GM18505 (cell line): Measurements from ENCODE around the gene CFAP97.
"Not testable (repeated sequence)": the region's sequence is repeated elsewhere in the genome, so short reads cannot be mapped to it uniquely, and the experiment has no call there.

Experiments used
- ATAC-seq: cut with Tn5 transposase; IDR thresholded peaks from one replicate; pipeline ENCODE4 v1.9.1; 2021; ENCODE audit not compliant: unreplicated experiment
- POLR2A ChIP-seq: IDR thresholded peaks from 4 replicates; pipeline ENCODE4 v1.6.1; 2011; ENCODE audit warnings: borderline replicate concordance; ENCODE audit not compliant: insufficient read depth, insufficient read length; ENCODE audit errors: extremely low read depth

The CFAP97 gene

GRCh38 chr4:185137233-185137925, 66.4 kb downstream of the CFAP97 start:
- ATAC-seq = no peak
- TF ChIP-seq POLR2A = no peak

GRCh38 chr4:185134307-185134869, 69.4 kb downstream of the CFAP97 start:
- TF ChIP-seq POLR2A = no peak
- peak; percentile 52 for ATAC-seq

- peak; percentile 55 for ATAC-seq
- no peak for TF ChIP-seq POLR2A
These were observed 75.3 kb downstream of the CFAP97 start for GRCh38 chr4:185128272-185129119.

- ATAC-seq = no peak
- no peak for TF ChIP-seq POLR2A
These were observed 76.5 kb downstream of the CFAP97 start for GRCh38 chr4:185127021-185127925.

- no peak for TF ChIP-seq POLR2A
- ATAC-seq = no peak
These were observed 79.8 kb downstream of the CFAP97 start for GRCh38 chr4:185124006-185124405.

GRCh38 chr4:185122681-185123345, 81.0 kb downstream of the CFAP97 start:
- TF ChIP-seq POLR2A = no peak
- peak; percentile 49 for ATAC-seq

GRCh38 chr4:185120631-185120946, 83.2 kb downstream of the CFAP97 start:
- TF ChIP-seq POLR2A = no peak
- ATAC-seq = no peak

GRCh38 chr4:185119927-185120630, 83.7 kb downstream of the CFAP97 start:
- no peak for ATAC-seq
- TF ChIP-seq POLR2A = no peak

- ATAC-seq = not testable (repeated sequence)
These were observed 84.3 kb downstream of the CFAP97 start for GRCh38 chr4:185119467-185119866.

GRCh38 chr4:185118876-185119275, 84.9 kb downstream of the CFAP97 start:
- TF ChIP-seq POLR2A = no peak
- ATAC-seq = no peak

- ATAC-seq = no peak
- no peak for TF ChIP-seq POLR2A
These were observed 86.4 kb downstream of the CFAP97 start for GRCh38 chr4:185117300-185117934.

GRCh38 chr4:185115827-185116232, 88.0 kb downstream of the CFAP97 start:
- no peak for TF ChIP-seq POLR2A
- ATAC-seq = no peak
